ENCODE results near the gene PMM1. TPM values are rescaled to one million over a fixed set of nuclear protein-coding genes. Genes with fewer than 3 reads are reported as not detected.

Gene PMM1
- total and polyA plus RNA-seq, 5 donors: 12.6 to 21.4 (median 19.1) TPM

DNA sequence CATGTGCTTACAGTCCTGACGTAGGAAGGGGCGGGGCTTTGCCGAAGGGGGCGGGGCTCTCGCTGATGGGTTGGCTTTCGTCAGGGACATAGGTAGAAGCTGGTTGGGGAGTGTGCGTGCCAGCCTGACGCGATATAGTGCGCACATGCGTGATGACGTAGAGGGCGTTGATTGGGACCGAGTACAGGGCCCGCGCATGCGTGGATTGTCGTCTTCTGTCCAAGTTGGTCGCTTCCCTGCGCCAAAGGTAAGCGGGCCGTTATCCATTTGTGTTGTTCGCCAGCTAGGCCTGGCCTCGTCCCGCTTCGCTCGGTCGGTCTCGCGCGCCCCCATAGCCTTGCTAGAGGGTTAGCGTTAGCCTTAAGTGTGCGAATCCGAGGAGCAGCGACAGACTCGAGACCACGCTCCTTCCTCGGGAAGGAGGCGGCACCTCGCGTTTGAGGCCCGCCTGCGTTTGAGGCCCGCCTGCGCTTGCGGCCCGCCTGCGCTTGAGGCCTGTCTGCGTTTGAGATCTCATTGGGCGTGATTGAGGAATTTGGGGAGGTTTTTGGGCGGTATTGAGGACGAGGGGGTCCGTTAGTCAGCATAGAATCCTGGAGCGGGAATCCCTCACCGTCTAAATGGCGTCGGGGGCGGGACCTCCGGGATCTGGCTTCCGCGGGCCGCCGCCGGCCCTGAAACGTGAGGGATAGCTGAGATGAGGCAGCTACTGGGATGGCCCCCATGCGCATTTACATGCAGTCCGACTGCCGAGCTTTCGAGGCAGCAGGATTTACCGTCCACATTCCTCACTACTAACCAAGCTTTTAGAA, 31.7 kb upstream of the PMM1 start, which contains the start of gene XRCC6:
Gene XRCC6, plus strand, starts transcription at position 197 of the 812 bp plus-strand sequence. CDS start 710 bp downstream, outside the sequence.
- no peaks in the 10 kb centered on the region for H3K27me3 ChIP-seq (ENCODE audit: control insufficient read depth, insufficient read depth)
- DNase-seq: peak; percentile 100
- H3K4me3 ChIP-seq (ENCODE audit: low read length): peak within 1 kb of the TSS; percentile 72
- peak within 1 kb of the TSS; percentile 93 for H3K27ac ChIP-seq (ENCODE audit: low read length)
- peak; percentile 98 for ATAC-seq
- peaks cover 3% of the 10 kb centered on the region for H3K4me1 ChIP-seq (ENCODE audit: control insufficient read depth, insufficient read depth, low read length)
- under 1% methylated on average over 70 of the region's 70 CpGs for WGBS
- intact Hi-C loops (cut with DNase I): no loop called here
- H3K9me3 ChIP-seq (ENCODE audit: control insufficient read depth, low read length): no peaks in the 10 kb centered on the region

DNA sequence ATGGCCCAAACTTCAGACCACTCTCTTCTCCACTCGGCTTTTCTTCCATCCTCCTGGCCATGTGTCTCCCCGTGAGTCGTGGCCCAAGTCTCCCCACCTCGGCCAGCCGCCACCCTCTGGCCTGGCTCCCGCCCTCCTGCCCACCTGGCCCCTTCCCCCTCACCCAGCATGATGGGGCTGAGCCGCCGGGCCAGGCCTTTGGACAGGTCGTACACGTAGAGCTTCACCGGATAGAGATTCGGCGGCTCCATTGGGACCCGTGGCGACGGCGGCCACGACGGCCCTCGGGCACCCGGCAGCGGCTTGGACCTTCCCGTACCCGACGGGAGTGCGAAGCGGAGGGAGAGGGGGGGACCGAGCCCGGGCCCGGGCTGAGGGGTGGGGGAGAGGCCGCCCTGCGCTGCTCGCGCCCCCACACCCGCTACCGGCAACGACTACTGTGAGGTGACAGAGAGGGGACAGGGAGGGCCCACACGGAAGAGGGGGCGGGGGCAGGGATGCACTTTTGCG, 31.0 kb upstream of the PMM1 start, which contains the start of gene DESI1:
Gene DESI1, minus strand, starts transcription at position 455 of the 510 bp plus-strand sequence. Its CDS starts 204 bp downstream, at position 251.
- WGBS: under 1% methylated on average over 40 of the region's 40 CpGs
- Histone ChIP-seq H3K4me1 (ENCODE audit: control insufficient read depth, insufficient read depth, low read length) (peaks cover 3% of the 10 kb centered on the region), H3K4me3 (ENCODE audit: low read length) (peak within 1 kb of the TSS; percentile 72), H3K27me3 (ENCODE audit: control insufficient read depth, insufficient read depth) (no peaks in the 10 kb centered on the region), H3K9me3 (ENCODE audit: control insufficient read depth, low read length) (no peaks in the 10 kb centered on the region), H3K27ac (ENCODE audit: low read length) (peak within 1 kb of the TSS; percentile 93)
- ATAC-seq (peak; percentile 50 to 53), DNase-seq (no peak)
- intact Hi-C loops (cut with DNase I): no loop called here

DNA sequence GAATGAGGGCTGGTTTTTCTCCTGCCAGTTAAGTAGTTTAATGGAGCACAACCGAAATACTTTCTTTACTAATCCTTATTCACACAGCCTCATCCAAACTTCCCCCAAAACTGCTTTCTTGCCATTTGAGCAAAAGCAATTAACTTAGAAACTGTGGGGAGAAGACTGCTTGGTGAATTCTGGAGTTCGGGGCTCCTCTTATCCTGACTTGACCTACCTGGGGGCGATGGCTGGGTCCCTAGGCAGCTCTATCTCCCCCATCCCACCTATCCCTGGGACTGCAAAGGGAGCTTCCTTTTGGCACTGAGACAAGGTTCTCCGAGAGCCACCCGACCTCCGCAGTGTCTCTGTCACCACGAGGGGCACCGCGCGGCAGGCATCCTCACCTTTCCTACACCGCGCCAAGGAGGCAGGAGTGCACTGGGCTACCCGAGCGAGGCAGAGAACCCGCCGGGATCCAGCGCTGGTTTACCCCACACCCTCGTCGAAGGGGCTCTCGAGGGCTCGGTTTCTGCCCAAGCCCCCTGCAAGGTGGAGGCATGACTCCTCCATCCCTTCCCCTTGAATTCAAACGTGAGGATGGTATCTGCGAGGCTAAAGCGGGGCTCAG, 30.4 kb upstream of the PMM1 start:
- Histone ChIP-seq H3K27ac (ENCODE audit: low read length) (peak overlapping the region; percentile 64), H3K4me3 (ENCODE audit: low read length) (peak overlapping the region; percentile 72), H3K4me1 (ENCODE audit: control insufficient read depth, insufficient read depth, low read length) (peaks cover 3% of the 10 kb centered on the region), H3K9me3 (ENCODE audit: control insufficient read depth, low read length) (no peaks in the 10 kb centered on the region), H3K27me3 (ENCODE audit: control insufficient read depth, insufficient read depth) (no peaks in the 10 kb centered on the region)
- WGBS: 2% methylated on average over 24 of the region's 24 CpGs
- intact Hi-C loops (cut with DNase I): no loop called here
- DNase-seq: peak; percentile 41 to 78 (median 76)
- peak; percentile 28 to 43 for ATAC-seq

DNA sequence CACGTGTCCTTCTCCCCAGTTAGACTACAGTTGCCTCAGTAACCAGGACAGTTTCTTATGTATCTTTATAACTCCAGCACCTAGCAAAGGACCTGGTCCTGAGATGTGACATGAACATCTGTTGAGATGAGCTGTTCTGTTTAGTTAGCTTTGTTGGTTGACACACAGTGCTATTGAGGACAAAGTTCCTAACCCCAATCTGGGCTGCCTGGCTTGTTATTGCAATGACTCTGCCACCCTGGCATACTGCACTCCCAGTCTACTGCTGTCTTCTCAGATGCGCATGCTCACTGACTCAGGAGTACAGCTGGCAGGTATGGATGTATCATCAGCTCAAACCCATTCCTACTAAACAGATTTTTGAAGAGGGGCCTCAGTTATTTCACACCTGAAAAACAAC, 23.8 kb upstream of the PMM1 start:
- 94% methylated on average over 2 of the region's 2 CpGs for WGBS
- no peaks in the 10 kb centered on the region for H3K4me1 ChIP-seq (ENCODE audit: control insufficient read depth, insufficient read depth, low read length)
- intact Hi-C loops (cut with DNase I): no loop called here
- H3K27me3 ChIP-seq (ENCODE audit: control insufficient read depth, insufficient read depth): no peaks in the 10 kb centered on the region
- no peak overlapping the region for H3K27ac ChIP-seq (ENCODE audit: low read length)
- H3K9me3 ChIP-seq (ENCODE audit: control insufficient read depth, low read length): no peaks in the 10 kb centered on the region
- no peak for ATAC-seq
- H3K4me3 ChIP-seq (ENCODE audit: low read length): no peak overlapping the region
- DNase-seq: no peak

DNA sequence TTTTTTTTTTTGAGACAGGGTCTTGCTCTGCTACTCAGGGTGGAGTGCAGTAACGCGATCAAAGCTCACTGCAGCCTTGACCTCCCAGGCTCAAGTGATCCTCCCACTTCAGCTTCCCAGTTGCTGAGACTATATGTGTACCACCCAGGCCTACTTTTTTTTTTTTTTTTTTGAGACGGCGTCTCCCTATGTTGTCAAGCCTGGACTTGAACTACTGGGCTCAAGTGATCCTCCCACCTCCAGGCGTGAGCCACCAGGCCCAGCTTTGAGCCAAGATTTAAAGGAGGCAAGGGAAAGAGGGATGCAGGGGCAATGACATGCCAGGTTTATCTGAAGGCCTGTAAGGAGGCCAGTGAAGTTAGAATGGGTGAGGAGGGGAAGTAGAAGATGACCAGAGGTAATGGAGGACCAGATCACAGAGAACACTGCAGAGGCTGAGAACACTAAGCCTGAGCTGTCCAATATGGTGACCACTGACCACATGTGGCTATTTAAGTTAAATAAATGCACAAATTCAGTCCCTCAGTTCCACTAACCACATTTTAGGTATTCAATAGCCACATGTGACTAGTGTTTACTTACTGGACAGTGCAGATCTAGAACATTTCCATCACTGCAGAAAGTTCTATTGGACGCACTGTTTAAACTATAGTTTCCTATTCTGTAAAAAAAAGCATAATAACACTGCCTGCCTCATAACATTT, 23.1 kb upstream of the PMM1 start:
- H3K4me3 ChIP-seq (ENCODE audit: low read length): no peak overlapping the region
- no peaks in the 10 kb centered on the region for H3K9me3 ChIP-seq (ENCODE audit: control insufficient read depth, low read length)
- intact Hi-C loops (cut with DNase I): no loop called here
- WGBS: 88% methylated on average over 6 of the region's 6 CpGs
- DNase-seq (no peak), ATAC-seq (no peak)
- no peaks in the 10 kb centered on the region for H3K4me1 ChIP-seq (ENCODE audit: control insufficient read depth, insufficient read depth, low read length)
- no peak overlapping the region for H3K27ac ChIP-seq (ENCODE audit: low read length)
- no peaks in the 10 kb centered on the region for H3K27me3 ChIP-seq (ENCODE audit: control insufficient read depth, insufficient read depth)

DNA sequence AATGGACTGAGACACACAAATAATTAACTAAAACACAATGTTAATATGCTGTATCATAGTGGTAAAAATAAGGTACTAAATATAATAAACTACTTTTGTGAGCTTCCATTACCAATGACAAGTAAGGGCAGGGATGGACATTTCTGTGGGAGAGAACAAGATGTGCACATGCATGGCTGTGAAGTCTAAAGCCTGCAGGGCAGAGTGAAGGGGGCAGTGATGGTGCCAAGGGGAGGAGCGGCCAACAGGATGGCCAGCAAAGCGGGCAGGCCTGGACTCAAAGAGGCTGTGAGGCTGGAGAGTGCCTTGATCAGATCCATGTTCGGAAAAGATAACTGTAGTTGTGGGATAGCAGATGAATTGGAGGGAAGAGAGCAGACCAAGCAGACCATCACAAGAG, 18.7 kb upstream of the PMM1 start:
- WGBS: 81% methylated on average over 3 of the region's 3 CpGs
- H3K27ac ChIP-seq (ENCODE audit: low read length): peak overlapping the region; percentile 81

DNA sequence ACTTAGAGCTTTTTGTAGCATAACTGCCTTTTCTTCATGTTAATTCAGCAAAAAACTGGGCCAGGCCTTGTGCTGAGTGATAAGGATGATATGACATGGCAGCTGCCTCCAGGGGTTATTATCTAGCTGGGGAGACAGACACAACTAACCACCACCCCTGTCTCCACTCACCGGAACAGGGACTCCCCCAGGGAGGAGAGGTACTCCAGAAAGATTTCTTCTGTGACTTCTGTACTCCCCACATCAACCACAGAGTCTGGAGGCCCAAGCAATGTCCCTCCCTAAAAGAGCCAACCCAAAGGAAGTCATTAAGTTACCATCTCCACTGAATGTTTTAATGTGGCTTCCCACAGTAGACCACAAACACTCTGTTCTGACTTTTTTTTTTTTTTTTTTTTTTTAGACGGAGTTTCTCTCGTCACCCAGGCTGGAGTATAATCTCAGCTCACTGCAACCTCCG, 14.3 kb upstream of the PMM1 start:
- 69% methylated on average over 4 of the region's 4 CpGs for WGBS
- H3K27me3 ChIP-seq (ENCODE audit: control insufficient read depth, insufficient read depth): no peaks in the 10 kb centered on the region
- no peak overlapping the region for H3K4me3 ChIP-seq (ENCODE audit: low read length)
- DNase-seq: no peak
- H3K27ac ChIP-seq (ENCODE audit: low read length): no peak overlapping the region
- intact Hi-C loops (cut with DNase I): no loop called here
- no peak for ATAC-seq
- H3K9me3 ChIP-seq (ENCODE audit: control insufficient read depth, low read length): no peaks in the 10 kb centered on the region
- no peaks in the 10 kb centered on the region for H3K4me1 ChIP-seq (ENCODE audit: control insufficient read depth, insufficient read depth, low read length)

More for the DNA sequence above, 18.7 kb upstream of the PMM1 start:
- ATAC-seq (peak; percentile 60 to 82), DNase-seq (no peak)
- H3K9me3 ChIP-seq (ENCODE audit: control insufficient read depth, low read length): no peaks in the 10 kb centered on the region
- no peaks in the 10 kb centered on the region for H3K27me3 ChIP-seq (ENCODE audit: control insufficient read depth, insufficient read depth)
- intact Hi-C loops (cut with DNase I): no loop called here
- H3K4me3 ChIP-seq (ENCODE audit: low read length): no peak overlapping the region
- no peaks in the 10 kb centered on the region for H3K4me1 ChIP-seq (ENCODE audit: control insufficient read depth, insufficient read depth, low read length)

DNA sequence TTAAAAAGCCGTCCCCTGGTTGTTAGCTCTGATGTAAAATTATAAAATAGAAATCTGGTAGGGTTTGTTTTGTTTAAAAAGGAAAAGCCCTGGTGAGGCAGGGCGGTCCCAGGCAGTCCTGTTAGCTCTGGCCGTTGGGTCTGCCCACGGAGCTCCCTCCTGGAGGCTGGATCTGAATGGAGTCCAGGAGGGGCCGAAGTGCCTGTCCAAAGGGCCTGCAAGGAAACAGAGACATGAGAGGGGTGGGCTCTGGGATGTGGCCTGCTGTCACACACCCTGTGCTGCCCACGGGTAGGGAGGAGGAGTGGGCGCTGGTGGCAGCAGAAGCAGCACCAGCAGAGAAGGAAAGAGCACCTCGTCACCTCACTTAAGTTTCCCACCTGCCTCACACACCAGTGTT, 11.3 kb upstream of the PMM1 start:
- H3K4me1 ChIP-seq (ENCODE audit: control insufficient read depth, insufficient read depth, low read length): no peaks in the 10 kb centered on the region
- no peak overlapping the region for H3K27ac ChIP-seq (ENCODE audit: low read length)
- H3K9me3 ChIP-seq (ENCODE audit: control insufficient read depth, low read length): no peaks in the 10 kb centered on the region
- no peak overlapping the region for H3K4me3 ChIP-seq (ENCODE audit: low read length)
- intact Hi-C loops (cut with DNase I): no loop called here
- DNase-seq (no peak), ATAC-seq (no peak)
- 89% methylated on average over 8 of the region's 8 CpGs for WGBS
- H3K27me3 ChIP-seq (ENCODE audit: control insufficient read depth, insufficient read depth): no peaks in the 10 kb centered on the region

DNA sequence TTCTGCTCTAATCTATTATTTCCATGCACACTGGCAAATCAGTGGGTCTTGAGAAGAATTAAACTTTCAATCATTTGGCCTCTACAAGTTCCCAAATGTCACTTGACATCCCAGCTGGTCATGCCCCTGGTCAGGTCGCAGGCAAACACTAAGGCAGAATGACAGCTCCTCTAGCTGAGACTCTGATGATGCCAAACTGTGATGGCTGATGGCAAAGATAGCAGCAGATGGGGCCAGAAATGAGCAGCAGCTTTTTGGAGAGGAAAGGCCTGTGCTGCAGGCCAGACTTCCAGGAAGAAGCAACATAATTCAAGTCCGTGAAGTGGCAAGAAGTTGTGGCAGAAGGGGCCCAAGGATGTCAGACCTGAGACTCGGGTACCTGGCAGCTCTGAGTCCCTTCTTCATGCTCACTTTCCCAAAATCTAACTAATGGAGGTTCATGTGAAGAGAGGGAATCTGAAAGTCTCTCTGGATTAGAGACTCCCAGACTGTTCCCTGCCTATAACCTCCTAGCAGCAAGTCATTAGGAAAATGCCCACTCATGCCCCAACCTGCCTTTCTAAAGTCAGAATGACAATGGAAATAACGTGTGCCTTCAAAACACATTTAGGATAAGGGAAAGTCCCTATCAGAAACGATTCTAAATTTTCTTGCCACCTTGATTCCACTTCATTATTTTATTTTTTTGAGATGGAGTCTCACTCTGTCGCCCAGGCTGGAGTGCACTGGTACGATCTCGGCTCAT, 9.4 kb upstream of the PMM1 start:
- DNase-seq (no peak), ATAC-seq (no peak)
- 84% methylated on average over 8 of the region's 8 CpGs for WGBS
- intact Hi-C loops (cut with DNase I): no loop called here
- Histone ChIP-seq H3K27me3 (ENCODE audit: control insufficient read depth, insufficient read depth) (no peaks in the 10 kb centered on the region), H3K4me3 (ENCODE audit: low read length) (no peak overlapping the region), H3K27ac (ENCODE audit: low read length) (no peak overlapping the region), H3K4me1 (ENCODE audit: control insufficient read depth, insufficient read depth, low read length) (no peaks in the 10 kb centered on the region), H3K9me3 (ENCODE audit: control insufficient read depth, low read length) (no peaks in the 10 kb centered on the region)

DNA sequence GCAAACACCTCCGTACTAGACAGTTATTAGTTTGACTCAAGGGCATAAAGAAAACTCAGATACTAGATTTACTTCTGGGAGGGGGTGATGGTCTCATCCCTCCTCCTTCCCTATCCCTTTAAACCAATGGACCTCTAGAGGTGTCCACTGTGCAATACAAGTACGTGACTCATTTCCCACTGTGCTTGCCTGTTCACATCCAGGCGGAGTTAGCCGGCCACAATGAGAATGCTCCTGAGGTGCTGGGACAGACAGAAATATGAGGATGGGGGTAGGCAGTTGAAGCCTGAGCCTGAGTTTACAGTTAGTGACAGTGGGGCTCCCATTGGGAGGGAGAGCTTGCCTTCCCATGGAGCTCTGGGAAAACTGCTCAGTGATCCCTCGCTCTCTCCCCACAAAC, 8.4 kb upstream of the PMM1 start:
- no peaks in the 10 kb centered on the region for H3K4me1 ChIP-seq (ENCODE audit: control insufficient read depth, insufficient read depth, low read length)
- WGBS: 72% methylated on average over 5 of the region's 5 CpGs
- intact Hi-C loops (cut with DNase I): no loop called here
- no peak overlapping the region for H3K4me3 ChIP-seq (ENCODE audit: low read length)
- ATAC-seq (peak in 1 of 2 donors; percentile 29), DNase-seq (no peak)
- no peaks in the 10 kb centered on the region for H3K9me3 ChIP-seq (ENCODE audit: control insufficient read depth, low read length)
- no peaks in the 10 kb centered on the region for H3K27me3 ChIP-seq (ENCODE audit: control insufficient read depth, insufficient read depth)
- H3K27ac ChIP-seq (ENCODE audit: low read length): peak overlapping the region; percentile 64

All from right cardiac atrium (tissue), 5 donors.